ENCODE results near the gene MLH3.

DNA sequence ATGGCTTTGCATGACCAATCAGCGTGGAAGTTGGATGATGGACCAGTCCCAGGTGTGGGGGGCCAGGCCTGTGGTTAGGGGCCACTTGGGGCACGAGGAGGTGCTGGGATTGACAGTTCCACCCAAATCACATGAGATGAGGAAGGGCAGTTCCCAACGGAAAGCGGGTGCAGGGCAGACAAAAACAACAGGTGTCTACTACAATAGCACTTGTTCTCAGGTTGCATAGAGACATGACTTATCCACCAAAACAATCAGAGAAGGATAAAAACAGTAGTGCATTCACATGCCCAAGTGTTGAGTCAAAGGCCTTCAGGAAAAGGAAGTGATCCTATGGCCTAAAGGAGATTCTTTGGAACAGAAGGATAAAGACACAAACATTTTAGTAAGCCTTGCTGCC lies 63.1 kb downstream of the MLH3 start:
- TF ChIP-seq CTCF (IDR thresholded peaks at IDR 0.05 in 4 of 5, conservative IDR thresholded peaks at IDR 0.05 in 1 of 5) (no peak), POLR2A (IDR thresholded peaks at IDR 0.05) (no peak)
